ENCODE data around the gene UBALD2. TPM values are rescaled to one million over a fixed set of nuclear protein-coding genes. Genes with fewer than 3 reads are reported as not detected.

UBALD2 gene
- total RNA-seq, 1 donor, result 5.1 TPM

DNA sequence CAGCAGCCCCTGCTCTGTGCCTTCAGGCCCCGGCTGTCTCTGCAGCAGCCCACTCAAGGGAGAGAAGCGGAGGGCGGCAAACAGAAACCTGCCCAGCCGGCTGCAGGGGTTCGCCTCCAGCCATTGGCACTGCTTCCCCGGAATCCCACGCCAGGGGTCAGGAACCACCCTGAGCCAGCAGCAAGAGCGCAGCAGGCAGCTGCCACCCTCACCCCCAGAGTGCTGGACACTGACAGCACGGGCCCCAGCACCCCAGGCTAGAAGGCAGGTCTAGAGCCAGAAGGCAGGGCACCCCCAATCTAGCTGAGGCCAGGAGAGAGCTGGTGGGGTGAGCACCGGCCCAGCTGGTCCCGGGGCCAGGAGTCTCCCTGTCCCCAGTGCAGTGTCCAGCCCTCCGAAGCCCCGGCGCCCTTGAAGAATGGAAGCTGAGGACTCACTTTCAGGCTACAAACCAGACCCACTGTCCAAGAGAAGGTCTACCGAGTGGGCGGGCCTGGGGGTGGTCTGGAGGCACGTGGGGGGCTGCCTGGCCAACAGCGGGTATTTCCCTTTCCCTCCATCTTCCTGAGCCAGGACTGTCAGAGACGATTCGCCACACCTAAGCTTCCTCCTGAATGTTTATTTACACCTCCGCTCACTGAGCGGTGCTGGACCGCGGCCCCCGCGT lies 8.4 kb downstream of the UBALD2 start:
- DNase-seq (ENCODE audit: insufficient read length, low spot score, missing footprints), result peak; percentile 54
- H3K27me3 ChIP-seq (ENCODE audit: insufficient read depth, low read length), result no peaks in the 10 kb centered on the region
- peaks cover 10% of the 10 kb centered on the region for H3K36me3 ChIP-seq (ENCODE audit: insufficient read depth, low read length)
- H3K27ac ChIP-seq (ENCODE audit: low read depth, low read length), result no peak overlapping the region
- H3K9me3 ChIP-seq (ENCODE audit: low read depth, low read length), result no peaks in the 10 kb centered on the region
- no peak for TF ChIP-seq CTCF (IDR thresholded peaks at IDR 0.05; ENCODE audit: extremely low read depth, low read depth, low read length)
- no peak overlapping the region for H3K4me2 ChIP-seq (ENCODE audit: insufficient read depth, low read length)
- H3K79me2 ChIP-seq (ENCODE audit: insufficient read depth, low read length), result peaks cover 11% of the 10 kb centered on the region
- H3K4me3 ChIP-seq (ENCODE audit: insufficient read depth, low read length), result no peak overlapping the region
- peaks cover 10% of the 10 kb centered on the region for H3K4me1 ChIP-seq (ENCODE audit: insufficient read depth, low read length)
- H2AFZ ChIP-seq (ENCODE audit: low read length), result no peak overlapping the region
- H4K20me1 ChIP-seq (ENCODE audit: insufficient read depth, low read length), result peaks cover 2% of the 10 kb centered on the region

- DNase-seq (ENCODE audit: insufficient read length, low spot score, missing footprints), result peak; percentile 70
- peaks cover 7% of the 10 kb centered on the region for H3K36me3 ChIP-seq (ENCODE audit: insufficient read depth, low read length)
- no peak overlapping the region for H3K4me2 ChIP-seq (ENCODE audit: insufficient read depth, low read length)
- H3K79me2 ChIP-seq (ENCODE audit: insufficient read depth, low read length), result peaks cover 6% of the 10 kb centered on the region
- no peaks in the 10 kb centered on the region for H3K27me3 ChIP-seq (ENCODE audit: insufficient read depth, low read length)
- no peak overlapping the region for H3K4me3 ChIP-seq (ENCODE audit: insufficient read depth, low read length)
- no peaks in the 10 kb centered on the region for H4K20me1 ChIP-seq (ENCODE audit: insufficient read depth, low read length)
- no peaks in the 10 kb centered on the region for H3K9me3 ChIP-seq (ENCODE audit: low read depth, low read length)
- TF ChIP-seq CTCF (IDR thresholded peaks at IDR 0.05; ENCODE audit: extremely low read depth, low read depth, low read length), result no peak
- peaks cover 5% of the 10 kb centered on the region for H3K4me1 ChIP-seq (ENCODE audit: insufficient read depth, low read length)
- no peak overlapping the region for H2AFZ ChIP-seq (ENCODE audit: low read length)
- H3K27ac ChIP-seq (ENCODE audit: low read depth, low read length), result no peak overlapping the region
Measured at GRCh38 chr17:76274112-76274956, 9.2 kb downstream of the UBALD2 start.

- Histone ChIP-seq H3K9me3 (ENCODE audit: low read depth, low read length) (no peaks in the 10 kb centered on the region), H4K20me1 (ENCODE audit: insufficient read depth, low read length) (no peaks in the 10 kb centered on the region), H3K4me1 (ENCODE audit: insufficient read depth, low read length) (peaks cover 5% of the 10 kb centered on the region), H2AFZ (ENCODE audit: low read length) (no peak overlapping the region), H3K4me2 (ENCODE audit: insufficient read depth, low read length) (no peak overlapping the region), H3K4me3 (ENCODE audit: insufficient read depth, low read length) (no peak overlapping the region), H3K79me2 (ENCODE audit: insufficient read depth, low read length) (no peaks in the 10 kb centered on the region), H3K27me3 (ENCODE audit: insufficient read depth, low read length) (no peaks in the 10 kb centered on the region), H3K27ac (ENCODE audit: low read depth, low read length) (no peak overlapping the region), H3K36me3 (ENCODE audit: insufficient read depth, low read length) (no peaks in the 10 kb centered on the region)
- no peak for TF ChIP-seq CTCF (IDR thresholded peaks at IDR 0.05; ENCODE audit: extremely low read depth, low read depth, low read length)
- DNase-seq (ENCODE audit: insufficient read length, low spot score, missing footprints), result peak; percentile 62
Measured at GRCh38 chr17:76275382-76276068, 10.4 kb downstream of the UBALD2 start.

- H3K9me3 ChIP-seq (ENCODE audit: low read depth, low read length), result no peaks in the 10 kb centered on the region
- no peak overlapping the region for H3K4me3 ChIP-seq (ENCODE audit: insufficient read depth, low read length)
- H3K36me3 ChIP-seq (ENCODE audit: insufficient read depth, low read length), result no peaks in the 10 kb centered on the region
- no peak for TF ChIP-seq CTCF (IDR thresholded peaks at IDR 0.05; ENCODE audit: extremely low read depth, low read depth, low read length)
- H3K27ac ChIP-seq (ENCODE audit: low read depth, low read length), result no peak overlapping the region
- H3K79me2 ChIP-seq (ENCODE audit: insufficient read depth, low read length), result no peaks in the 10 kb centered on the region
- no peaks in the 10 kb centered on the region for H3K27me3 ChIP-seq (ENCODE audit: insufficient read depth, low read length)
- H2AFZ ChIP-seq (ENCODE audit: low read length), result no peak overlapping the region
- H3K4me2 ChIP-seq (ENCODE audit: insufficient read depth, low read length), result no peak overlapping the region
- peaks cover 5% of the 10 kb centered on the region for H3K4me1 ChIP-seq (ENCODE audit: insufficient read depth, low read length)
- DNase-seq (ENCODE audit: insufficient read length, low spot score, missing footprints), result peak; percentile 38
- H4K20me1 ChIP-seq (ENCODE audit: insufficient read depth, low read length), result no peaks in the 10 kb centered on the region
Measured at GRCh38 chr17:76276069-76276431, 10.9 kb downstream of the UBALD2 start.
